ENCODE data around the gene ABCA9.

The ABCA9 gene

GRCh38 chr17:68955181-68955841 lies 105.4 kb downstream of the ABCA9 start, which contains the start of gene ABCA8:
TSS of gene ABCA8 (minus strand) at chr17:68955392. CDS start at chr17:68942034, 13,358 bp downstream.
- TF ChIP-seq REST (IDR thresholded peaks at IDR 0.05; ENCODE audit: insufficient read depth in 1 of 2, low read depth in 2 of 2, low read length in 2 of 2) (no peak), TAF1 (IDR thresholded peaks at IDR 0.05; ENCODE audit: borderline replicate concordance, insufficient read depth, low read length) (no peak), POLR2AphosphoS5 (IDR thresholded peaks at IDR 0.05; ENCODE audit: low read depth, low read length) (no peak), FOXP2 (optimal IDR thresholded peaks at IDR 0.05; ENCODE audit: borderline replicate concordance, extremely low read depth, extremely low read length, insufficient read depth) (no peak), SIN3A (IDR thresholded peaks at IDR 0.05; ENCODE audit: borderline replicate concordance, insufficient read depth, low read length) (no peak)

- TF ChIP-seq FOXP2 (optimal IDR thresholded peaks at IDR 0.05; ENCODE audit: borderline replicate concordance, extremely low read depth, extremely low read length, insufficient read depth) (no peak), SIN3A (IDR thresholded peaks at IDR 0.05; ENCODE audit: borderline replicate concordance, insufficient read depth, low read length) (no peak), REST (IDR thresholded peaks at IDR 0.05; ENCODE audit: insufficient read depth in 1 of 2, low read depth in 2 of 2, low read length in 2 of 2) (no peak), TAF1 (IDR thresholded peaks at IDR 0.05; ENCODE audit: borderline replicate concordance, insufficient read depth, low read length) (no peak), POLR2AphosphoS5 (IDR thresholded peaks at IDR 0.05; ENCODE audit: low read depth, low read length) (no peak)
Observed at GRCh38 chr17:68954146-68954896, 106.4 kb downstream of the ABCA9 start.

GRCh38 chr17:68953340-68953997 lies 107.3 kb downstream of the ABCA9 start:
- TF ChIP-seq TAF1 (IDR thresholded peaks at IDR 0.05; ENCODE audit: borderline replicate concordance, insufficient read depth, low read length), result no peak

- TF ChIP-seq REST (IDR thresholded peaks at IDR 0.05; ENCODE audit: insufficient read depth in 1 of 2, low read depth in 2 of 2, low read length in 2 of 2), result no peak
- no peak for TF ChIP-seq SIN3A (IDR thresholded peaks at IDR 0.05; ENCODE audit: borderline replicate concordance, insufficient read depth, low read length)
- no peak for TF ChIP-seq TAF1 (IDR thresholded peaks at IDR 0.05; ENCODE audit: borderline replicate concordance, insufficient read depth, low read length)
- no peak for TF ChIP-seq FOXP2 (optimal IDR thresholded peaks at IDR 0.05; ENCODE audit: borderline replicate concordance, extremely low read depth, extremely low read length, insufficient read depth)
- TF ChIP-seq POLR2AphosphoS5 (IDR thresholded peaks at IDR 0.05; ENCODE audit: low read depth, low read length), result no peak
Observed at GRCh38 chr17:68950725-68951124, 110.0 kb downstream of the ABCA9 start.

GRCh38 chr17:68944435-68945035 lies 116.2 kb downstream of the ABCA9 start:
- no peak for TF ChIP-seq REST (IDR thresholded peaks at IDR 0.05; ENCODE audit: insufficient read depth in 1 of 2, low read depth in 2 of 2, low read length in 2 of 2)
- TF ChIP-seq SIN3A (IDR thresholded peaks at IDR 0.05; ENCODE audit: borderline replicate concordance, insufficient read depth, low read length), result no peak

Measured in PFSK-1 (cell line).